ENCODE results near the gene NRL. TPM values are rescaled to one million over a fixed set of nuclear protein-coding genes. Genes with fewer than 3 reads are reported as not detected.
A peak's percentile ranks its signal among the peaks of the same experiment; 100 is the strongest.

NRL gene
- polyA plus RNA-seq, 5 donors: 1.0 to 2.3 (median 1.2) TPM

DNA sequence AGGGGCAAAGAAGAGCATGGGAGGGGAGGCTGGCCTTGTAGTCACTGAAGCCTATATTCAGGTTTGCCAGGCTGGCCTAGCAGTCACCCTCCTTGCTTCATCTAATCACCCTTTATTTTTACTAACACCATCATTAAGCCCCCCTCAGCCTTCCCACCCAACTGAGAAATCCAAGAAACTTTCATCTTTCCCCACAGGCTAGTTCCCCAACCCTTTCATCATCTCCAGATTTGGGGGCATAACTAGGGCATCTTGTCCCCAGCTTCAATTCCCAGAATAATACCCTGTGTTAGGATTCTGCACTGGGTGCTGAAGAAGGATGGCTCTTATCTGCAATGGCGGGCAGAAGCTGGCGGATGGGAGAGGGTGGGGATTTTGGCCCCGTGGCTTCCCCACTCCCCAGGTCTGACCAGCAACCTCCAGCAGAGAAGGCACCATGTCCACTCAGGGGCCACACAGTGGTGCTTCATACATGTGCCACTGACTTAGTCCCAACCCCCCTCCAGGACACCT, 13.7 kb downstream of the NRL start:
- no peak for DNase-seq

DNA sequence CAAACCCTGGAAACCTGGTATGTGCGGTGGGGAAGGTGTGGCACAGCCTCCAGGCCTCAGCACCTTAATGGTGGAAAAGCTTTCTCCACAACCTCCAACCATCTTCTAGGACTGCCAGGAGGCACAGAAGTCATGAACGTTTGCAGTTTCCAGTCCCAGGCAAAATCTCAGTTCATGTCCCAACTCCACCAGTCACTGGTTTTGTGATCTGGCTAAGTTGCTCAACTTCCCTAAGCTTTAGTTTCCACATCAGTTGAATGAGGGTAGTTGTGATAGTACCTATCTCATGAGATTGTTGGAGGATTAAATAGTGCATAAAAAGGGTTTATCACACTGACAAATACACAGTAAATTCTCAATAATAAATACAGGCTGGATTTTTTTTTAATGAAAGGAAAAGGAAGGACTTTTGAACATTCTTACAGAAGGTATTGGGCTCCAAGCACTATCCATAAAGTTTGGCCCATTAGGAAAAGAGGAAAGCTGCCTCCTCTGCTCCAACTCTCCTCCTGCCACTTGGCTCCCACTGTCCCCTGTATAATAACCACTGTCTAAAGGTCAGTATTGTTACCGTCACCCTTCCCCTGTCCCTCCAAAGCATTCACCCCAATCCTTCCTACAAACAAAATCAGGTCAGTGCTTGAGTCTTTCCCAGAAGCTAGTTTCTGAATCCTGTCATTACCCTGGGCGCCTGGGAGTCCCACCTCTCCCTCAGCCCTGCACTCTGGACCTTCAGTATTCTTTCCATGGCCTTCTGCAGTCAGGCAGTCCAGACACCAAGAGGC, 14.4 kb downstream of the NRL start:
- no peak for DNase-seq

DNA sequence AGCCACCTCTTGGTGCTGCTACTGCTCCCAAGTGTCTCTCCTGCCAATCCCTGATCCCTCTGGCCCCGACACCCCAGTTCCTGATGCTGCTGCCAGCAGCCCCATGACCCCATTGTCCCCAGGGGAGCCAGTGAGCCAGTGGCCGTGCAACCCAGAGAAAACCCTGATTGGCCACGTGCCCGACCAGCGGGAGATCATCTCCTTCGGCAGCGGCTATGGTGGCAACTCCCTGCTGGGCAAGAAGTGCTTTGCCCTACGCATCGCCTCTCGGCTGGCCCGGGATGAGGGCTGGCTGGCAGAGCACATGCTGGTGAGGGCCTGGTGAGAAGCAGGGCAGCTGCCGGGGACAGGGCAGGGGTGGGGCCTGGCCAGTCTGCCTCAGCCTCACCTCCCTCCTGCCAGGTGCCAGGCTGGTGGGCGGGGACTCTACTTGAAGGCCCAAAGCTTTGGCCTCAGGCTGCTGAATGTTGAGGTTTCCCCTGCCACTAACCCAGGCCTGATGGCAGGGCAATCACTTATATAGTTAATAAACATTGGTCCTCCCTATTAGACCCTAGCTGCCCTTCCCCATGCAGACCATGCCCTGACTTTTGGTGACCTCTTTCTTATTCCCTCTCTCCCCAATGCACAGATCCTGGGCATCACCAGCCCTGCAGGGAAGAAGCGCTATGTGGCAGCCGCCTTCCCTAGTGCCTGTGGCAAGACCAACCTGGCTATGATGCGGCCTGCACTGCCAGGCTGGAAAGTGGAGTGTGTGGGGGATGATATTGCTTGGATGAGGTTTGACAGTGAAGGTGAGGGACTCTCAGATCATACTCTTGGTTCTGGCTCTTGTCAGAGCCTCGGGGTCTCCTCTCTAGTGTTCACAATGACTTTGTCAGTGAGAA, 15.6 kb downstream of the NRL start:
- DNase-seq: no peak

DNA sequence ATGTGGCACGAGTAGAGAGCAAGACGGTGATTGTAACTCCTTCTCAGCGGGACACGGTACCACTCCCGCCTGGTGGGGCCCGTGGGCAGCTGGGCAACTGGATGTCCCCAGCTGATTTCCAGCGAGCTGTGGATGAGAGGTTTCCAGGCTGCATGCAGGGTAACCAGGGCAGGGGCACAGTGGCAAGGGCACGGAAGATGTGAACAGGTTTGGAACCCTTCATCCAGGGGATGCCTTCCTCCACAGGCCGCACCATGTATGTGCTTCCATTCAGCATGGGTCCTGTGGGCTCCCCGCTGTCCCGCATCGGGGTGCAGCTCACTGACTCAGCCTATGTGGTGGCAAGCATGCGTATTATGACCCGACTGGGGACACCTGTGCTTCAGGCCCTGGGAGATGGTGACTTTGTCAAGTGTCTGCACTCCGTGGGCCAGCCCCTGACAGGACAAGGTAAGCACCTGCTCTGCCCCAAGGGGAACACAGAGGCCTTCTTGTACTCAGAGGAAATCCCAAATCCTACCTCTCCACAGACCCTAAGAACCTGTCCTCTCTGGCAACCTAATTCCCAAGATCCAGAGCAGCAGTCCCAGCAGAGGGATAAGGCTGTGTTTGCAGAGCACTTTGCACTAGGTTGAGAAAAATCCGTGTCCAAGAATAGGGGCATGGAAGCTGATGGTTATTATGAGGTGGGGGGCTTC, 16.4 kb downstream of the NRL start:
- DNase-seq: no peak

DNA sequence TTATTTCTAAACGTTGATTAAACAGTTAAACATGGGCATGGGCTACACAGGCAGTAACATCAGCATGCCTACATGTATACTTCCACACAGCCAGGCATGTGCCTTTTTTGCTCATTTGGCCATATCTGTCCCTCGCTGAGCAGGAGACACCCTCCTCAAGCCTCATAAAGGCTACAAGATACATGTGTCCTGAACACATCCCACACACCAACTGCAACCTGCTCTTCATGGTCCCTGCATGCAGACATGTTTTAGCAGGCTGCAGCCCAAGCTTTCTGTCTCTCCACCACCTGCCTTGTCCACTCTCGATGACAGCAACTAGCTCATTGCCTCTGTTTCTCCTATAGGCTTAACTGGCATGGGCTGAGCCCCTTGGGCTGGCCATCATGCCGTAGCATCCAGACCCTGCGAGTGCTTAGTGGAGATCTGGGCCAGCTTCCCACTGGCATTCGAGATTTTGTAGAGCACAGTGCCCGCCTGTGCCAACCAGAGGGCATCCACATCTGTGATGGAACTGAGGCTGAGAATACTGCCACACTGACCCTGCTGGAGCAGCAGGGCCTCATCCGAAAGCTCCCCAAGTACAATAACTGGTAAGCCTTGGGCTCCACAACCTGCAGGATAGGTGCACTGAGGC, 18.1 kb downstream of the NRL start:
- no peak for DNase-seq

DNA sequence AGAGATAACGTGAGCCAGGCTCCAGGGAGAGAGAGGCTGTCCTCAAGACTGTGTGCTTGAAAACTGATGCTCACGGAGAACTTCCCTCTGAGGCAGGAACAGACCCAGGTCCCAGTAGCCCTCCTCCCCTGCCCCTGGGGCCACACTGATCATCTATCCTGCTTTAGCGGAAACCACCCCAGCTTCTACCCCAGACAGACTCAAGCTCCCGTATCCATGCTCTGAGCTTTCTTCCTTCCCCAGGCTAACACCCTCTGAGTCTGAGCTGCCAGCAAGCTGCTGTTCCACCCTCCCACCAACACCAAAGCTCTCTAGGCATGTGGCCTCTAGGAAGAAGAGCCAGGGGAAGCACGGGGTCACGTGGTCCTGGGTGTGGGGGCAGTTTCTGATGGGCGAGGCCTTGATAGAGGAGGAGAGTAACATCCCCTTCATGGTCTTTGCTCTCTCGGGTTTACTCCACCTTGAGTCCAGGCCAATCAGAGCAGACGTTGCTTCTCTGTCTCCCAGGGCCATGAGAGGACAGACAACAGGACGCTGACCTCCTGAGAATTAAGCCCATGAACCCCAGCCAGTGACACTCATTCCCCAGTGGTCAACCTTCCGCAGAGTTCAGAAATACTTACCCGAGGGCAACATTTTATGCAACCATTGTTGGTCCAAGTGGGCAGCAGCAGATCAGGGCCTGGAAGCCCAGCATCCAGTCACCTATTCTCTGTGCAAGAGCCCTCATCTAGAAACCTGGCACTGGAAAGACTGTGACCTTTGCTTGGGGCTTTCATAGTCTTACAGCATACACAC, 19.3 kb downstream of the NRL start:
- peak in 1 of 2 donors; percentile 28 for DNase-seq

DNA sequence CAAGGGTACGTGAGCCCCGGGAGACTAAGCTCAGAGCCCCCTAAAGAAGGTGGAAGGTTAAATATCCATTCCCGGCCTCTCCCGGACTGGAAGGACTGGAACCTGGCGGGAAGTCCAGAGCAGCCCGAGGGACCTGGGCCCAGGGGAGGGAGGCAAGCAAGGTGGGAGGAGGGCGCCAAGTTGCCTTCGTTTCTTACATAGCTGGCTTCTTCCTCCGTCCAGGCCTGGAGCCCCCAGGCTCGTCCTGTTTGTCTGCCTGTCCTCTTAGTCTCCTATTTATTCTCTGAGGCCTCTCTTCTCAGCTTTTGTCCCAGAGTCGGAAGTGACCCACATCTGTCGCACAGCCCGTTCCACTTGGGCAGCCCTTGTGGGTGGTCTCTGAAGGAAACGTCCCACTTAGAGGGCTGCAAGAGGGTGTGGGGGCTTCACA, 19.9 kb downstream of the NRL start:
- no peak for DNase-seq

DNA sequence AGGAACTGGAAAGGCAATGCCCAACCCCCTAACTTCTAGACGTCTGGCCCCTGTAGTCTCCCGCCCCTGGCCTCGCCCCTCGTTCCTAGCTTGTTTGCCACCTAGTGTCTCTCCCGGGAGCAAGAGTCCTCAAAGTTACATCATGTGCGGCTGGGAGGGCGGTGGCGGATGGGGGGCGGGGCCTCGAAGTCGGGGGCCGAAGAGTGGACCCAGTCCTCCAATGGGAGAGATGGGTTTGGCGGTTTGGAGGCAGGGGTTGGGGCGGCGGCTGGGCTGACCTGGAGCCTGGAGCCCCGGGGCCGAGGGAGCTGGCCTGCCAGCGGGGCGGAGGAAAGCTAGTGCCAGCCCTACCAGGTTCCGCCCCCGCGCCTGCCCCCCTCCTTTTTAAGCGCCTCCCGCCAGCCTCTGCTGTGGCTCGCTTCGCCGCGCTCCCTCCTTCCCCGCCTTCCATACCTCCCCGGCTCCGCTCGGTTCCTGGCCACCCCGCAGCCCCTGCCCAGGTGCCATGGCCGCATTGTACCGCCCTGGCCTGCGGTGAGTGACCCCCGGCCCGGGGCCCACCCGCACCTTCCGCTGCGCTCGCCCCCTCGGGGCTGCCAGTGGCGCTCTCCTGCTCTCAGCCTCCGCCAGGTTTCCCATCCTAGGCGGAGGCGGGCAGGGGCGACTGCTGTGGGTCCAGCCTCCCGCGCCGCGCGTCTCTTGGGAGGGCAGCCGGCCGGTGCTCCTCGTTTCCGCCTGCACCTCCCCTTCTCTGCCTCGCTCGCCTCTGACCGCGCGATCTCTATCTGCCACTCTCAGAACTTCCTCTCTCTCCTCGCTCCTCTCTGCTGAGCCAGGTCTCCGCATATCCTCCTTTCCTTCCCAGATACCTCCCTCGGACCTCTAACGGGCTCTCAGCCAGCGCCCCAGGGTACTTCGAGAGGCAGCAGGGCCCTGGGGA, 20.6 kb downstream of the NRL start, which contains the start of gene PCK2:
Gene PCK2 (plus strand): TSS at position 411 of the 940 bp plus-strand sequence. CDS start 95 bp downstream, at position 506.
- peak; percentile 86 for DNase-seq

DNA sequence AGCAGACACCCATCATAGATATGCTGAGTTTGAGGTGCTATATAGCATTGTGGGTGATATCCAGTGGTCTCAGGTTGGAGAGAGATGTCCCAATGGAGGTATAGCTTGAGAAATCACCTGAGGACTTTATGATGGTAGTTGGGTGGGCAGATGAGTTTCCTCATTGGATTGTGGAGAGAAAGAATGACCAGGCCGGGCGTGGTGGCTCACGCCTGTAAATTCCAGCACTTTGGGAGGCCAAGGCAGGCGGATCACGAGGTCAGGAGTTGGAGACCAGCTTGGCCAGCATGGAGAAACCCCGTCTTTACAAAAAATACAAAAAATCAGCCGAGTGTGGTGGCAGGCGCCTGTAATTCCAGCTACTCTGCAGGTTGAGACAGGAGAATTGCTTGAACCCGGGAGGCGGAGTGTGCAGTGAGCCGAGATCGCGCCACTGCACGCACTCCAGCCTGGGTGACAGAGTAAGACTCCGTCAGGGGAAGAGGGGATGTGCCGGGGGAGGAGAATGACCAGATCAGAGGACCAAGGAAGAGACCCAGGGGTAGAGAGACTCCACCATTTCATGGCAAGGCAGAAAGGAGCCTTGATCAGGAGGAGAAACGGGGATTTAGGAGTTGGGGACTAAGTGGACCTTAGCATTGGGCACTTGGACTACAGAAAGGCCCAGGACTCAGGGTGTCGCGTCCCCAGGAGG, 21.4 kb downstream of the NRL start:
- DNase-seq: no peak

DNA sequence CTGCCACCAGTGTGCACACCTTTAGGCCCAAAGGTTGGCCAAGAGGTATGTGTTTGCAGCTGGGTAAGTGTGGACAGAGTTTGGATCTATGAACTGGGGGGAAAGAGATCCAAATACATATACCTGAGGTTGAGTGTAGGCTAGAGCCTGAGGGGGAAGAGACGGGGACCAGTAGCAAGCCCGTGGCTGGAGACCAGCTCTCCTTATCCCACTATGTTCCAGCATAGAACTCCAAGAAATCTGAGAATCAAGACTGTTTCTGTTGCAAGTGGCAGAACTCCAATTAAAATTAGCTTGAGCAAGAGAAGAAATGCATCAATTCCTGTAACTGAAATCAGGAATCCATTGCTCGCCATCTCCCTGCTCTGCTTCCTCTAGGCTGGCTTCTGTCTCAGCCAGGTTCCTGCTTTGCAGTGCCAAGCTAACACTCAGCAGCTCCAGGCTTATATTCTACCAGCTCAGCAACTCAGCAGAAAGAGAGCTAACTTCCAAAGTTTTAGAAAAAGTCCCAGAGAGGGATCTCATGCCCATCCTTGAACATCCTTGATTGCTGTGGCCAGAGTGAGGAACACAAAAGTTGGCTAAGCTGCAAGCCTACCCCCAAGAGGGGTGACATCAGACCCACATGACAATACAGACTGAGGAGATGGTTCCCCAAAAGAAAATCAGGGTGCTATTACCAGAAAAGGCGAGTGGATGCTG, 22.1 kb downstream of the NRL start:
- no peak for DNase-seq

DNA sequence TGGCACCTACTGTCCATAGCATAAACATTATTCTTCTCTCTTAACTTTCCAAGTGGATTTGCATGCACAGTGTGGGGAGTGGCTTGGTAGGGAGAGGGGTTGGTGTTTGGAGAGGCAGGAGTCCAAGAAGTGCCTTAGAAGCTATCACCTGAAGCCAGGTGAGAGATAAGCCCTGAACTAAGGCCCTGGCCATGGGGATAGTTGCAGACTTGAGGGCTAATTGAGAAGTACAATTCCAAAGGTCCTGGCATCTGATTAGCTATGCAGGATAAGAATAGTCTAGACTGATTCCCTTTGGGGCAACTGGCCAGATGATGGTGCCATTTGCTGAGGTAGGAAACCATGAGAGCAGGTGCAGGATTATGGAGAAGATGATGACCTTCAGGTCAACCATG, 22.6 kb downstream of the NRL start:
- peak in 1 of 2 donors; percentile 16 for DNase-seq

DNA sequence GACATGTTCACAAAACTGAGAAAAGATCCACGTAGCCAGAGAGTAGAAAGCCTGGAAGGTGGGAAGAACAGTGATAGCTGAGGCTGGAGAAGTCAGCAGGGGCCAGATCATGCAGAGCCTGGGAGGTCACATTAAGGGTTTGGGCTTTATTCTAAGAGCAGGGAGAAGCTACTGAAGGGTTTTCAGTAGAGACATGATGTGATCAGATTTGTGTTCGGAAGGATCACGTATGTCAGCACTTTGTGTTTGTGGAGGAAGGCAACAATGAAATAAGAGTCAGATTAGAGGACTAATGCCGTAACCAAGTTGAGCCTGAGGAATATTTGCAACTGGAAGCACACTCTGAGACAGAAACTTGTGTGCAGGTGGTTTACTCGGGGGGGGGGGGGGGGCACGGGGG, 24.9 kb downstream of the NRL start:
- DNase-seq: no peak

DNA sequence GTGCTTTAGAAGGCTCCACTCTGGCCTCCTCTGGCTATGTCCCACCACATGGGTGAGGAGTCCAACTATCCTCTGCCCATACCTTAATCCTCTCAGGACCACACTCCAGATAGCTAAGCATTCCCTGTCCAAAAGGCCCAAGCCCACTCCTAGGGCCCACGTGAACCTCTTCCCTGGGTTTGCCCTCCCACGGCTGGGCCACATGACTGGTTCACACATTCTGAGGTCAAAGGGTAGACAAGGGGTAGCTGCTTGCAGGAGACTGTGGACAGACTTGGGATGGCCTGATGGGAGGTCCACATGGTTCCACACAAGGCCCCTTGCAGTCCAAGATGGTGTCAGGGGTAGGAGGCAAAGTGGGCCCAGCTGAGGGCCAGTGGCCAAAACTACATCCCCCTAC, 26.7 kb downstream of the NRL start:
- DNase-seq: no peak

DNA sequence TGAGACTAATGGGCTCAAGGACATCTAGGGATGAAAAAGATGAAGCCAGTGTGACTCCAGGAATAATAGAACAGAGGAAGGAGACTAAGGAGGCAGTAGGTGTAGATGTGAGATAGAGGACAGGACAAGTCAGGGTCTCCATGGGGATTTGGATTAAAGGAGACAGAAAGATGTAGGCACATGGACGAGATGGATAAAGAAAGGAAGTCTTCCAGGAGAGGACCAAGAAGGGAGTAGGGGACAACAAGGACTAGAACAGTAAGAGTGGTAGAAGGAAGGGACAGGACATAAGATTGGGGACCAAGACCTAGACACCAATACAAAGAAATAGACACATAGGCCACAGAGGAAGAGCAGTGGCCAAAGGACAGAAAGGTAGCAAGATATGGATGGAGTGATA, 27.7 kb downstream of the NRL start:
- no peak for DNase-seq

DNA sequence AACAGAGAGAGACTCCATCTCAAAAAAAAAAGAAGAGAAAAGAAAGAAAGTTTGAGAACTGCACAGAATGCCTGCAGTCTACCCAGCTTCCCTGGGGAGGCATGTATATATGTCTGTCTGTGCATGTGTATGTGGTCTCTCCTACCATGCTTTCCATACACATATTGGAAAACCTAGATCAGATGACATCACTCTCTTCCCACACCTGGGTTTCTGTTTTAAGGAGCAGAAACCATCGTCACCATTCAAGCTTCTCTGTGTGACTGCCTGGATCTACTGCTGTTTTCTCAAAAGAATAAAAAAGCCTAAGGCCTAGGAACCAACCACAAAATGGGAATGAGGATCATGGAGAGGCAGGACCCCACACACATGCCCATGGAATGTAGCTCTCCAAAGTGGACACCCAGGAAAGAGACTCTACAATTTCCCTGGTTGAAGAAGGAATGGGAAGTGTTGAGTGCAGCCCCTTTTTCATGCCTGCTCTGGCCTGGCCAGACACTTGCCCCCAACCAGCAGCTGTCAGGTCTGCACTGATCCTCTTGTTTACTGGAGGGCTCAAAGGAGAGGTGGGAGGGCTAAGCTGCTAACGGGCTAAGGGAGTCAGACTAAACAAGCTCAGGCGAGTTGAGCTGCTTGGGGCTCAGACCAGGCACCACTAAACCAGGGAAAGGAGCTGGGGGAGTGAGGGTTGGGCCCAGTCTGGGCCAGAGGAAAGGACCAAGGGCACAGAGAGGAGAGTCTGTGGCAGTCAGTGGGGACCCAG, 28.4 kb downstream of the NRL start:
- no peak for DNase-seq

DNA sequence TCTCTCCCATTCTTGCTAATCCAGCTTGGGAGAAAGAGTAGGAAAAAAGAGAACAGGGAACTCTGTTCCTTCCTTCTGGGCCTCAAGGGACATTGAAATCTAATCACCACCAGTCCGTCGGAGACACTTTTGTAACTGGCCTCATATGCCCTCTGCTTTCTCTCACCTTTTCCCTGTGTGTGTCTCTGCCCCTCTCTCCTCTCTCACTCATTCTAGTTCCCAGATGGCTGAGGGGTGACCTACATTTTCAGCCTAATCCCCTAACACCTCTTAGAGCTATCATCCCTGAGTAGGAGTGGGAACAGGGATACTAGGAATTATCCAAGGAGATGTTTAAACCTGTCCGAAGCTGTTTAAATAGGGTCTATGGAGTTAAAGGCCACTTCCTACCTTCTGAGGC, 29.5 kb downstream of the NRL start:
- DNase-seq: no peak

DNA sequence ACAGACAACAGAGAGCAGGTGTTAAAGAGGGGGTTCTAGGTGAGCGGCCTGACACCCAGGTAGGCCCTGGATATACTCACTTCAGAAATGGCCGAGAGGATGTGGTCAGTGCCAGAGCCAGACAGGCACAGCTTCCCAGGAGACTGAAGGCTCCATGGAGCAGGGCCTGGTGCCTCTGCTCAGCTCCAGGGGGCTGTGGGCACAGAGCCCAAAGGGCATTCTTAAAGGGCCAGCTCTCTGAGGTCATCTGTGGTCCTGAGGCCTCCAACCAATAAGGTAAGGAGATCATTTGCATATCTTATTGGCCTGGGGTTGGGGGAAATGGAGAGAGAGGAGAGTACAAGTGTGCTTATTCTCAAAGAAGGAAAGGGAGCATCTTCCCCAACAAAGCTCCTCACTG, 30.3 kb downstream of the NRL start:
- no peak for DNase-seq
